ENCODE measurements around the gene GCNT2.

GRCh38 chr6:10531503-10531902 is 10.4 kb downstream of the GCNT2 start:
- no peak for TF ChIP-seq EZH2 (IDR thresholded peaks at IDR 0.05; ENCODE audit: borderline replicate concordance, low read depth, low read length, severe bottlenecking)
- no peak for TF ChIP-seq CTCF (IDR thresholded peaks at IDR 0.05; ENCODE audit: borderline replicate concordance, extremely low read depth, low read length, poor library complexity, severe bottlenecking)

Measured in DND-41 (cell line).